Stimulated activated CD4-positive, alpha-beta T cell treated with anti-CD3 and anti-CD28 coated beads, Interleukin-15, amount 100 ng/mL, for 48 hours (primary cell): ENCODE results near the gene INSR.

Experiments used
- DNase-seq, 2 donors: peaks; one replicate each; pipeline ENCODE4 v3.0.0-alpha.2; 2020; ENCODE audit warnings: low read depth in 2 of 2

The INSR gene

DNA sequence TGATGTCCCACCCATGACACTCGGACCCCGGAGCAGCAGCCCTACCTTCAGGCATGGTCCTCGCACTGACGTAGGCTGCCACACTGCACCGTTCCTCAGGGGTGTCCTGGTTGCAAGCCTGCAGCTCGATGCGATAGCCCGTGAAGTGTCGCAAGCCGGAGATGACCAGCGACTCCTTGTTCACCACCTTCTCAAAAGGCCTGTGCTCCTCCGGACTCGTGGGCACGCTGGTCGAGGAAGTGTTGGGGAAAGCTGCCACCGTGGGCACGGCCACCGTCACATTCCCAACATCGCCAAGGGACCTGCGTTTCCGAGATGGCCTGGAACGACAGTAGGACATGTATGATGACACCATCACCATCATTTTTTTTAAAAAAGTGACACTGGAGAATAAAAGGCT, 151.4 kb downstream of the INSR start:
- DNase-seq, result no peak

DNA sequence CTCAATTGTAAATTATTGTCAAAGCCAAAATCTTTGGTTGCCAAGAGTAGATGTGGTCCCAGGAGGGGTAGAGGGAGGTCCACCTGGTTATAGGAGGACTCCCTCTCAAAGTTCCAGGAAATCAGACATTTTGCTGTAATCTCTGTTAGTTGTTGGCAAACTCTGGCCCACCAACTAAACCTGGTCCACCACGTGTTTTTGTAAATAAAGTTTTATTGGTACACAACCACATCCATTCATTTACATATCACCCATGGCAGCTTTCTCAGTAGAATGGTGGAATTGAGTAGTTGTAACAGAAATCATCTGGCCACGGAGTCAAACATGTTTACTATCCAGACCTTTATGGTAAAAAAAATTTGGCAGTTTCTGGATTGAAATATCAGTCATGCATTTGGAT, 154.1 kb downstream of the INSR start:
- no peak for DNase-seq

DNA sequence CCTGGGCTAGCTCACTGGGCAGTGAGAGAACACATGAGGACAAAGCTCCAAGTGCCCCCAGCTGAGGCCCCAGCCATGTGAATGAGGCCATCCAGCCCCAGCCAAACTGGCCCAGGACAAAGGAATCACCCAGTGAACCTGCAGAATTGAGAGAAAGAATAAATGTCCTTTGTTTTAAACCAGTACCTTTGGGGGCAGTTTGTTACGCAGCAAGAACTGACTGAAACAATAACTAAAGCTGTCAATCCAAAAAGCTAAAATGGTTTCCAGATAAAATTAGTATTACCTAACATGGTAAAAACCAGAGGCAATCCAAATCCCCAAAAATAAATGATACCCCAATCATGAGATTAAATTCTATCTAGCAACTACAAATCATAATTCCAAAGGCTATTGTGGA, 155.1 kb downstream of the INSR start:
- no peak for DNase-seq

DNA sequence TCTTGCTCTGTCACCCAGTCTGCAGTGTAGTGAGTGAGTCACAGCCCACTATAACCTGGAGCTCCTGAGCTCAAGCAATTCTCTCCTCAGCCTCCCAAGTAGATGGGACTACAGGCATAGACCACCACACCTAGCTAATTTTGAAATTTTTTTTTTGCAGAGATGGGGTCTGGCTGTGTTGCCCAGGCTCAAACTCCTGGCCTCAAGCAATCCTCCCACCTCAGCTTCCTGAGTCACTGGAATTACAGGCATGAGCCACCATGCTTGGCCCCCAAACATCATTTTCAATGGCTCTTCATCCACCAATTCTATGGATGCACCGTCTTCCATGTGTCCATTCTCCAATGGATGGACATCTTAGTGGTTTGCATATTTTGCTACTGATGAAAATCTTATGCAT, 155.8 kb downstream of the INSR start:
- DNase-seq, result no peak

DNA sequence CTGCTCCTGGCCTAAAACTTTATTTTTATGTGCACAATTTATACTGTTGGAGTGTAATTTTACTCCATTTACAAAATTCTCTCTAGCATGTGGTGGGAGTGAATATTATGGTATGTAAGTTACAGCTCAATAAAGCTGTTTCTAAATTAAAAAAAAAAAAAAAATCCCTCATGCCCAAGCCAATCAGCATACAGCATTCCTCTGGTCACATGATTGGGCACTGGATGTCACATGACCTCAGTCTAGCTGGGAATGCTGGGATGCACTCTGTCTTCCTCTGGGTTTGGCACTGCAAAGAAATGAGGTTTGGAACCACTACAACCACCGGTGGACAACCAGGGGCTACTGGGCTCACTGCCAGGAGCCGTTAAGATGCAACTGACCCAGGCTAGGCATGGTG, 157.1 kb downstream of the INSR start:
- no peak for DNase-seq

DNA sequence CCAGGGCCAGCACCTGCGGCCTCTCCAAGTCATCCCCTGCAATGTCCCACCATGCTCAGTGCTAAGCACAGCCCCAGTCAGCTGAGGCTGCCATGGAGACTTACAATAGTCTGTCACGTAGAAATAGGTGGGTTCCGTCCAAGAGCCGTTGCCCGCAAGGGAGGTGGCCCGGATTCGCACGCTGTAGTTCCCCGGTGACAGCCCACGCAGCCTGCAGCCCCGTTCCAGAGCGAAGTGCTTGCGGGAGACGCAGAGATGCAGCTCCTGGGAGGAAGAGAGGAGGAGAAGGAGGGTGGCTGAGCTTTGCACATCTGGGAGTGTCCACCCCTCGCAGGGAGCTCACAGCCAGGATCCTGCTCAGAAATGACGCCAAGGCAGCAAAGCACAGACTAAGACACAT, 162.2 kb downstream of the INSR start:
- no peak for DNase-seq

DNA sequence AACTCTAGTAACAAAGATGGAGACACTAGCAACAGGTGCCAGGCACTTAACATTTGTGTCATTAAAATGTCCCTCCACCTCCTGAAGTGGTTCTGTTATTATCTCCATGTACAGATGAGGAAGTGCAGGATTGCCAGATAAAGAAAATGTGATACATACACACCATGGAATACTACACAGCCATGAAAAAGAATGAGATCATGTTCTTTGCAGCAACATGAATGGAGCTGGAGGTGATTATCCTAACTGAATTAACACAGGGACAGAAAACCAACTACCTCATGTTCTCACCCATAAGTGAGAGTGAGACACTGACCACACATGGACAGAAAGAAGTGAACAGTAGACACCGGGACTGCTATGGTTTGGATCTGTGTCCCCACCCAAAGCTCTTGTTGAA, 164.2 kb downstream of the INSR start:
- no peak for DNase-seq

DNA sequence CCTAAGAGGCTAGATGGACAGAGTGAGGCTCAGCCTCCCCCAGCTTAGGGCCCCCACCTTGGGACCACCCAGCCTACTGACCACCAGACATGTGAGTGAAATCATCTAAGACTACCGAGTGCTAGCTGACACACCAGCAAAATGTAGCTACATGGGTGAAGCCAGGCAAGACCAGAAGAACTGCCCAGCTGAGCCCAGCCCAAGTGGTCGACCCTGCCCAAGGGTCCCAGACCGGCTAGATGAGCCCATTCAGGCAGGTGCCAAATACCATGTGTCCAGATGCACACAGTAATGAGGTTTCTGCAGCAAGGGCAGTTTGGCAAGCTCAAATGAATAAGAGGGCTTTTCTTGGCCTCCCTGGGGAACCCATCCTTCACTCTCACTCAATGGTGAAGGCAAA, 168.1 kb downstream of the INSR start:
- no peak for DNase-seq

DNA sequence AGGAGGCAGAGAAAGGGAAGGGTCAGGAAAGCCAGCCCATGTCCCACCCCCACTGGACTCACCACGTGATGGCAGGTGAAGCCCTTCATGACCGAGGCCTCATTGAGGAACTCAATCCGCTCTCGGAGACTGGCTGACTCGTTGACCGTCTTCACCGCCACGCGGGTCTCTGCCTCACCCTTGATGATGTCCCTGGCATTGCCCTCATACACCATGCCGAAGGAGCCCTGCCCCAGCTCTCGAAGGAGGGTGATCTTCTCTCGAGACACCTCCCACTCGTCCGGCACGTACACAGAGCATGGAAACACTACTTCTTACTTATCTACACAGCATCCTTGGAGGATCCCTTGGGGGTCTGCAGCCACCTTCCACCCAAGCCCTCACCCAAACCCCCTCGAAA, 169.0 kb downstream of the INSR start:
- no peak for DNase-seq

DNA sequence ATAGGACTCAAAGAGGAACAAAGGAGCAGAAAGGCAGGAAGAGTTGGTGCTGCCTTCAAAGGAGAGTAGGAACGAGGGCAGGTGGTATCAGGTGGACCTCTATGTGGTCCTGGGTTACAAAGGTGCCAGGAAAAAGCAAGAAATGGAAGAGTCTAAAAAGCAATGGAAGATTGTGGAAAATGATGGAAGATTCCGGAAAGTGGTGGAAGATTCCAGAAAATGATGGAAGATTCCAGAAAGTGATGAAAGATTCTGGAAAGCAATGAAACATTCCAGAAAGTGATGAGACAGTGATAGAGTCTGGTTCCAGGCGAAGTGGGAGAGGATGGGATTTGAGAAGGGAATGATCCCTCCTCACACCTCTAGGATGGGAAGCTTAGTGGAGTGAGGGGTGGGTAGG, 169.4 kb downstream of the INSR start:
- no peak for DNase-seq

DNA sequence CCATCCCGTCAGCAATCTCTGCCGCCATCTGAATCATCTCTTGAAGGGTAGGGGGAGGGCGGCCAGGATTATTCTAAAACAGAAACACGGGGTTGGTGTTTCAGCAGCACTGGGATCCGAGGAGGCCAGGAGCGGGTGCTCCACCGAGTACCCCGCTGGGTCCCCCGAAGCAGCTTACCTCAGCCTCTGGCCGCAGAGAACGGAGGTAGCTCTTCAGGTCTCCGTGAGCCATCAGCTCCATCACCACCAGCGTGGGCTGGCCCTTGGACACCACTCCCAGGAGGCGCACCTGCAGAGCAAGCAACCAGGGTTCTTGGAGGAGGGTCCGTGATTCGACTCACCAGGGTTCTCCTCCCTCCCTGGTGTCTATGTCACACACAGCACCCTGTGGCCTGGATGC, 171.5 kb downstream of the INSR start:
- no peak for DNase-seq

DNA sequence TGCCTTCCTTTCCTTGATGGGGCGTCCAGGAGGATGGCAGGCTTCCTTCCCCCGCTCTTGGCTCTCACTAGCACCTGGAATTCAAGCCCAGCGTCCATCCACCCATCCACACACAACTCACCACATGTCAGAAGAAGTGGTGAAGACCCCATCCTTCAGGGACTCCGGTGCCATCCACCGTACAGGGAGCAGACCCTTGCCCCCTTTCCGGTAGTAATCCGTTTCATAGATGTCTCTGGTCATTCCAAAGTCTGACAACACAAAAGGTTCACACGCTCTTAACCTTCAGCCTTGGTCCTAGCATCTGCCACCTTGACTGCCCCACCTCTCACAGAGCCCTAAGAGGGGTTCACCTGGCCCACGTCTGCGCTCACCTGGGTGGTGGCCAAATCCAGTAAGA, 173.7 kb downstream of the INSR start:
- no peak for DNase-seq

DNA sequence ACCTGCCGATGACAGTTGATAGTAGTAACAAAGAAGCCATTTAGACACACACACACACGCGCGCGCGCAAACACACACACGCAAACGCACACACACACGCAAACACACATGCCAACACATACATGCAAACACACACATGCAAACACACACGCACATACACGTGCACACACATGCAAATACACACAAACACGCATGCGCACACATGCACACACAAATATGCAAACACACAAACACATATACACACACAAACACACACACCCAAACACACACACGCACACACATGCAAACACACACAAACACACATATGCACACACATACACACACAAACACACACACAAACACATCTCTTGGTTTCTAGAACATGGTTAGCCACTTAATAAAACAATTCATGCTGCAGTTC, 174.6 kb downstream of the INSR start:
- DNase-seq, result no peak

DNA sequence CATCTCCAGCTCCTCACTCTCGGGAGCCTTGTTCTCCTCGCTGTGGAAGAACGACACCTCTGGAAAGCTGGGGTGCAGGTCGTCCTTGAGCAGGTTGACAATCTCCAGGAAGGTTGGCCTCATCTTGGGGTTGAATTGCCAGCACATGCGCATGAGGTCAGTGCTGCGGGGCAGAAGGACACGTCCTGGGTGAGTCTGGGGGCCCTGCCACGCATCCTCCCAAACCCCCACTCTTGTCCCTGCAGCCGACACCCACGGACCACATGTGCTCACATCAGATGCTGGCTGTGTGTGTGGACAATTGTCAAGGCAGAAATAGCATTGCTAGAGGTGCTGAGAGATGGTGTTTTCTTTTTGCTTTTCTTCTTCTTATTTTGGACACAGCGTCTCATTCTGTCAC, 177.0 kb downstream of the INSR start:
- DNase-seq, result no peak

DNA sequence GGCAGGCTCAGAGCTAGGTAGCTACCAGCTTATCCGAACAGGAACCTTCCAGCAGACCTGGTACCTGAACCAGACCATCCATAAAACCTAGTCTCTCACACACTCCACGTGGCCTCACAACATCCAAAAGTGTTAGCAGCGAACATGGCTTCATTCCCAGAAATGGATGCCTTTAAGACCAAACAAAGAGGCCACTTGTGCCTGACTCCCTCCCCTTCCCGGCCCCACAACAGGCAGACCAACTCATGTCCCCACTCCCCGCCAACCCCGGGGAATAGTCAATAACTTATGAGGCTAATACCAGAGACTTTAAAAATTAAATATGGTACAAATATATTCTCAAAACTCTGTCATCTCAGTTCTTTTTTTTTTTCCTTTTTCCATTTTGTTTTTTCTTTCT, 178.5 kb downstream of the INSR start:
- DNase-seq, result no peak

DNA sequence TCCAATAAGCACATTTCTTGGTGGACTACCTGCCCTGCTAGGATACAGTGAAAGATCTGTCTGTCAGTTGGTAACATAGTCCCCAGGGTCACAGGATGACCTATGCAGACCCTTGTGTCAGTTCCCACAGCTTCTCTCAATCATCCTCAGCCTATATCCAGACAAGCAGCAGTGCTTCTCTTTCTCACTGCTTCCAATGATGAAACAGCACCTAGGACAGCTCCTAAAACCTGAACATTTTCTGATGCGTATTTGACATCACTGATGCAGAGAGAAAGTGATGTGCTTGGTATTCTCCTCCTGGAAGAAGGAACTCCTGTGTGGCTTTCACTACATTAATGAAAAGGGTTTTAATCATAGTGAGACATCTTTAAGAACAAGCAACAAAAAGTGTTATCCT, 181.0 kb downstream of the INSR start:
- no peak for DNase-seq

DNA sequence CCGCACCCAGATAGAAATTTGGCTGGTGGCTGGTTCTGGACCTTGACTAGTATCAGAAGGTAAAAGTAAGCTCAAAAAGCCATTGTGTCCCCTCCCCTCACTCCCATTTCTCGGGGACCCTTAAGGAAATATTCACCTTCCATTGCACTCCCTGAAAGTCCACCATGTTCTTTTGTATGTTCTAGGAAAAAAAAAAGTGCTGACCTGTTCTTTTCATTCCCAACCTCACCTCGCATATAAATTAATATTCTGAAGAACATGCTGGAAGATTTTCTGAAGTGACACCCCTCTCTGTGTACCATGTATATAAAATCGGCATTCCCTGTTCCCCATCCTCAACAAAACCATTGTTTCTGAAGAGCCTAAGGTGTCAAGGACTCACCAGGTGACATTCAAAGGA, 181.5 kb downstream of the INSR start:
- DNase-seq, result no peak

DNA sequence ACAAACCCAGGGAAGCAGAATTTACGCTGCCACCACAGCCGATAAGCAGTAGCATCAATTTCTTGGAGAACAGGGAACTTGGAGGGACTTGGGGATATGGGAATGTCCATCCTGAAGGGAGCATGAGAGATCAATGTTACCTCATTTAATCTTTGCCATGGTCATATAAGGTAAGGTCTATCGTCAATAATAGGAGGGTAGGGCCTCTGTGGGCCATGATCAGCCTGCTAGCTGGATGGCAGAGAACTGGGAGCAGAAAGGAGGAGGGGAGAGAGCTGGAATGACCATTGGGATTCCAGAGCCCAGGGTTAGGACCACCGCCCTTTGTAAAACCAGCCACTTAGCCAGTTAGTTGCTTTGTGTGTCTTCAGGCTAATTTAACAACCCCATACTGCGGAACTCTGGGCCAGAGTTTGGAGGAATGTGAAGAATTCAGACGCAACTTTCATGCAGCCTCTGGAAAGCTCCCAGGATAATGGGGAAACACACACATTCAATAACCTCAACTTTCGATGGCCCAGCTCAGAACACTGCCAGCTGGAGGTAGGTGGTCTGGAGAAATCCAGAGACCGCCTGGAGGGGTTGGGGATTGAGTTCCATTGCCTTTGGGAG, 184.4 kb downstream of the INSR start:
- no peak for DNase-seq

DNA sequence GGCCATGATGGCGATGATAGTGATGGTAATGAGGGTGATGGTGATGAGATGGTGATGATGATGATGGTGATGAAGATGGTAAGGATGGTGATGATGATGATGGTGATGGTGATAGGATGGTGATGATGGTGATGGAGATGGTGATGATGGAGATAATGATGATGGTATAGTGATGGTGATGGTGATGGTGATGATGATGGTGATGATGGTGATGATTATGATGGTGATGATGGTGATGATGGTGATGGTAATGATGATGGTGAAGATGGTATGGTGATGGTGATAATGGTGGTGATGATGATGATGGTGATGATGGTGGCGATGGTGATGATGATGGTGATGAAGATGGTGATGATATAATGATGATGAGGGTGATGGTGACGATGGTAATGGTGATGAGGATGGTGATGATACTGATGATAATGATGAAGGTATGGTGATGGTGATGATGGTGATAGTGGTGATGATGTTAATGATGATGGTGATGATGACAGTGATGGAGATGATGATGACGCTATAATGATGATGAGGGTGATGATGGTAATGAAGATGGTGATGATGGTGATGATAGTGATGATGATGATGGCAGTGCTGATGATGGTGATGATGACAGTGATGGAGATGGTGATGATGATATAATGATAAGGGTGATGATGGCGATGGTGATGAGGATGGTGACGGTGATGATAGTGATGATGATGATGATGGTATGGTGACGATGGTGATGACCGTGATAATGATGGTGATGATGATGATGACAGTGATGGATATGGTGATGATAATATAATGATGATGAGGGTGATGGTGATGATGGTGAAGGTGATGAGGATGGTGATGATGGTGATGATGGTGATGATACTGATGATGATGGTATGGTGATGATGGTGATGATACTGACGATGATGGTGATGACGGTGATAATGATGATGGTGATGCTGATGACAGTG, 187.2 kb downstream of the INSR start:
- no peak for DNase-seq

DNA sequence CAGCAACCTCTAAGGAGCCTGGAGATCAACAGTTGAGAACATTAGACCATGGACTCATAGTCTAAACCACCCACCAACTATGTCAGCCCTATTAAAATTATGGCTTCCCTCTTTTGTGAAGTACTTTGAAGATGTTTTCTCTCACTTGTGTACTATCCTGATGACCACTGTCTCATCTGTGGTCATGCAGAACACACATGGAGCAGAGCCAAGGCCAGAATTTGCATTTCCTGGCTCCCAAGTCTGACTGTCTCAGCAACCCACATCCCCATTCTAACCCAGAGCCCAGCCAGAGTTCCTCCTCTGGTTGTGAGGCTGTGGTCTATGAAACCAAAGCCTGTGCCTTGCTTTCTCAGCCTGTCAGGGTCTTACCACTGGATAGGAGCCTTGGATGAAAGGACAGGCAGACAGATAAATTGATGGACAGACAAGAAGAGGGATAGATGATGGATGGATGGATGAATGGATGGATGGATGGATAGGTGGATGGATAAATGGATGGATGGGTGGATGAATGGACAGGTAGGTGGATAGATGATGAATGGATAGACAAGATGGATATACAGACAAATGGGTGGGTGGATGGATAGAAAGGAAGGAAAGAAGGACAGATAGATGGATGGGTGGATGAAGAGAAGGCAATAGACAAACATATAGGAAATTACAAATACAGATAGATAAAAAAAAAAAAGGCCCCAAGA, 189.3 kb downstream of the INSR start:
- DNase-seq, result no peak

DNA sequence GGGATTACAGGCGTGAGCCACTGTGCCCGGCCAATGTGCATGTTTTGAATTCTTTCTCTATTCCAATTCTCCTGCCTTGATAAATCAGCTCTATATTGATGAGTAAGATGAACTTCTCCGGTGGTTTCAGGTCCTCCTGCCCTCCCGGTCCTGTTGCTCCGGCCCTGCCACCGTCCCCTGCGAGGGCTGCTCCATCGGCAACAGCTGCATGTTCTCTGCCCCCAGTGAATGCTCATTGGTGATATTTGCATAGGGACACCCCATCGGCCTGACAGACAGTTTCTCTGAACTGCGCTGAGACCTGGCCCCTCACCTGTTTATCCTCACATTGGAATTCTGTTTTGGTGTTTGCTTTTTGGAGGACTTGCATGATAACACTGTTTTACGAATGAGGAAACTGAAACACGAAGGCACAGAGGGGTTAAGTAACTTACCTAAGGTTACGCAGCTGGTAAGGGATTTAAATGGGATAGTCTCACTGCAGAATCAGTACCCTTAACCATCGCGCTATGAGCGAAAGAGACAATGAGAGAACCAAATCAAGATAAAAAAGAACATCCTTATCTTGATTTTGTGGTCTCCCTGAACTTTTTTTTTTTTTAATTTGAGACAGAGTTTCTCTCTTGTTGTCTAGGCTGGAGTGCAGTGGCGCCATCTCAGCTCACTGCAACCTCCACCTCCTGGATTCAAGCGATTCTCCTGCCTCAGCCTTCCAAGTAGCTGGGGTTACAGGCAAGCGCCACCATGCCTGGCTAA, 192.5 kb downstream of the INSR start:
- DNase-seq, result no peak

DNA sequence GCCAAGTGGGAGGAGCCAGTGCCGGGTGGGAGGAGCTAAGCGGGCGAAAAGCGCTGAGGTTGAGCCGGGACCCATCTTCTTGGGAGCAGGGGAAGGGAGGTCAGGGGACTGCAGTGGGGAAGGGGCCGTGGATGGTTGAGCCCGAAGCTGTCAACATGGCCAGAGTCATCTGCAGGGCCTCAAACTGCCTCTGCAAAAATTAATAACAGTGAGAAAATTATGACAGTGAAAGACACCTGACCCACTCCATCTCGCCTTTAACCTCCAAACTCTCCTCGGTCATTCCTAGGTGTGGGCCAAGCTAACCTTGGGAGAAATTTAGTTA, 194.7 kb downstream of the INSR start:
- DNase-seq, result peak in 1 of 2 donors; percentile 82
